Measurements from ENCODE around the gene INO80B.

Gene INO80B

DNA sequence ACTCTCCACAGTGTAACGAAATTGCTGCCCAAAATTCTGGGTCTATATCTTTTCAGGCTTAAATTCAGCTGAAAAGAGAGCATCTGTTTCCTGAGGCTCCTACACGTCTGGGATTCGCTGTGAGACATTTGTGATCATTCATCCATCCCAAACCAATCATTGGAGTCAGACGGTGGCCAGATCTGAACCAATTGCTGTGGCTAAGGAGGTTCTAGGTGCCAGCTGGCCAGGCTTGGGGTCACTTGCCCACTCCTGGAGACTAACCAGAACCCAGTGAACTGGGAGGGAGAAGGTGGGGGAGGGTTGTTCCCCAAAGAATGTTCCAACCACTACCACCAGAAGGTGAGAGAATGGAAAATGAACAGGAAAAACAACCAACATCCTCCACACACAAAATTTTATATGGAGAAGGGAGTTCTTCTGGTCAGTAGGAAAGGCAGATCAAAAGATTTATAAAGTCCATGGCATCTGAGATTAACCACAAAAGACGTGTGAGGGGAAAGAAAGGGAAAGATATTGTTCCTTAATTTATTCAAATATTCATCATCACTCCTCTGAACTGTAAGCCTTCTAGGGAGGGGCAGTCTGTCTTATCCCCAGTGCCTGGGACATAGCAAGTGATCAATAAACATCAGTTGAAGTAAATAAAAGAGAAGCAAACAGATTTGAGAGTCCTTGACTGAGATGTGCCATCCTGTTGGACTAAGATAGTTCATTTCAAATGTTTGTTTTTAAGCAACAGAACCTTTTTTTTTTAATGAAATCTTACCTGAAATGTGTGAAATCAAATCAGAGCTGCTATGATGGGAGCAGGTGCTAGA is 10.2 kb upstream of the INO80B start:
- DNase-seq (ENCODE audit: low read depth) = no peak
- TF ChIP-seq CTCF (conservative IDR thresholded peaks at IDR 0.05; ENCODE audit: control insufficient read depth, insufficient read depth, low read depth, low read length) = no peak

DNA sequence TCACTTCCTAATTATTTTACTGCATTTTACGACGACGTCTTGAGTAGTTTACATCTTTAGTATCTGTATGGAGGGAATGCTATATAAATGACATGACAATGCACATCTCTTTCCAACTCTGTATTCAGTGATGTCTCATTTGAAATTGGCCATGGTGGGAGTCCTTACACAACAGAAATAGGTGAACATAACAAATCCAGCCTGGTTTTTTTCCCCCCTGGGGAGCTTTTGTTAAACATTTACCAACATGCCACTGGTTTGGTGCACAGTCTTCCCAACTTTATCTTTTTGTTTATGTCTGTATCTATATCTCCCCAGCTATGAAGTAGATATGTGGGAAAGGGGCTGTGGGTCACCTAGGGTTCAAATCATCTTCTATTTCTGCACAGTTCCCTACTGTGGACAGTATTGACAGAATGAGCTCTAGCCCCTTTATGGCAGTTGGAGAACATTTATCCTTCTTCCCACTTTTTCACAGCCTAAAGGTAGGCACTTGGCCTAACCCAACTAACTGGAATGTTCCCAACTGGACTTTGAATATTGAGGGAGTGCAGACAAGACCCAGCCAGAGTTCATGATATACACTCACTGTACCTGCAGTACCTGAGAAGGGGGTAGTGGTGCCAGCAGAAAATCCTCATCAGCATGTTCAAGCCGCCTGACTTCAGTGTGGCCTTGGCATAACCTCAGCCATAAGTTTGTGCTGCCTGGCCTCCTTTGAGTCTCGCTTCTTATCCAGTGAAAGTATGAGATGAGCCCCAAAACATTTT is 7.5 kb upstream of the INO80B start:
- TF ChIP-seq CTCF (conservative IDR thresholded peaks at IDR 0.05; ENCODE audit: control insufficient read depth, insufficient read depth, low read depth, low read length) = no peak
- no peak for DNase-seq (ENCODE audit: low read depth)
- no peak overlapping the region for H3K4me3 ChIP-seq (ENCODE audit: control insufficient read depth, low read depth, low read length)

More for the DNA sequence above, 10.2 kb upstream of the INO80B start:
- no peak overlapping the region for H3K4me3 ChIP-seq (ENCODE audit: control insufficient read depth, low read depth, low read length)

GRCh38 chr2:74448771-74449170 is 6.1 kb upstream of the INO80B start:
- peak; percentile 74 for DNase-seq (ENCODE audit: low read depth)

GRCh38 chr2:74450570-74451190 is 4.2 kb upstream of the INO80B start:
- TF ChIP-seq CTCF (conservative IDR thresholded peaks at IDR 0.05; ENCODE audit: control insufficient read depth, insufficient read depth, low read depth, low read length) = no peak

More at GRCh38 chr2:74448771-74449170, 6.1 kb upstream of the INO80B start:
- no peak for TF ChIP-seq CTCF (conservative IDR thresholded peaks at IDR 0.05; ENCODE audit: control insufficient read depth, insufficient read depth, low read depth, low read length)
- H3K4me3 ChIP-seq (ENCODE audit: control insufficient read depth, low read depth, low read length) = no peak overlapping the region

GRCh38 chr2:74457129-74457548 is 2.3 kb downstream of the INO80B start:
- DNase-seq (ENCODE audit: low read depth) = no peak
- peak overlapping the region; percentile 75 for H3K4me3 ChIP-seq (ENCODE audit: control insufficient read depth, low read depth, low read length)
- no peak for TF ChIP-seq CTCF (conservative IDR thresholded peaks at IDR 0.05; ENCODE audit: control insufficient read depth, insufficient read depth, low read depth, low read length)

More at GRCh38 chr2:74450570-74451190, 4.2 kb upstream of the INO80B start:
- DNase-seq (ENCODE audit: low read depth) = no peak
- H3K4me3 ChIP-seq (ENCODE audit: control insufficient read depth, low read depth, low read length) = no peak overlapping the region

DNA sequence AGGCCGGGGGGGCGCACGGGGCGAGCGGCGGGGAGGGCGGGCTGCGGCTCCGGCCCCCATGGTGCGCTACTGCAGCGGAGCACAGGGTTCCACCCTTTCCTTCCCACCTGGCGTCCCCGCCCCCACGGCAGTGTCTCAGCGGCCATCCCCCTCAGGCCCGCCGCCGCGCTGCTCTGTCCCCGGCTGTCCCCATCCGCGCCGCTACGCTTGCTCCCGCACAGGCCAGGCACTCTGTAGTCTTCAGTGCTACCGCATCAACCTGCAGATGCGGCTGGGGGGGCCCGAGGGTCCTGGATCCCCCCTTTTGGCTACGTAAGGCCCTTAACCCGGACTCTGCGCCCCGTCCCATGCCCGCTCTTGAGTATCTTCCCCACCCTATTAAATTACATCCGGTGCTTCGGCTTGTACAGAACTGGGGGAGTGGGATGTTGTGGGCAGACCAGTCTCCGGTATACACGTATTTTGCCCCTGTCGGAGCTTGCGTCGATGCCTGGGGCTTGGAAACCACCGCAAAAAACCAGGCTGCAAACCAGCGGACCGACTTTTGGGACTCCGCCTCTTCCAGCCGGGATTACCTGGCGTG is 2.8 kb downstream of the INO80B start:
- no peak for TF ChIP-seq CTCF (conservative IDR thresholded peaks at IDR 0.05; ENCODE audit: control insufficient read depth, insufficient read depth, low read depth, low read length)
- no peak for DNase-seq (ENCODE audit: low read depth)
- H3K4me3 ChIP-seq (ENCODE audit: control insufficient read depth, low read depth, low read length) = peak overlapping the region; percentile 75
